H9 (cell line): ENCODE results near the gene PRKCA. TPM values are rescaled to one million over a fixed set of nuclear protein-coding genes. Genes with fewer than 3 reads are reported as not detected.

Experiments used
- DNase-seq: peaks from one replicate; pipeline ENCODE4 v3.0.0-alpha.2; 2017
- H2AFZ ChIP-seq: one replicate; pipeline ENCODE4 v1.6.1; 2013; ENCODE audit warnings: mild to moderate bottlenecking, low read length, control low read depth, moderate library complexity
- H2AK5ac ChIP-seq: 2 replicates; pipeline ENCODE4 v1.6.1; 2013; ENCODE audit warnings: low read length, control low read depth, mixed read lengths; ENCODE audit not compliant: insufficient read length
- H2BK120ac ChIP-seq: one replicate; pipeline ENCODE4 v1.6.1; 2013; ENCODE audit warnings: low read depth, mild to moderate bottlenecking, low read length, control low read depth, inconsistent platforms; ENCODE audit not compliant: poor library complexity, severe bottlenecking
- H2BK12ac ChIP-seq: 2 replicates; pipeline ENCODE4 v1.6.1; 2013; ENCODE audit warnings: low read length, control low read depth, mixed read lengths, low read depth; ENCODE audit not compliant: insufficient read length
- H2BK15ac ChIP-seq: 2 replicates; pipeline ENCODE4 v1.6.1; 2013; ENCODE audit warnings: low read depth, low read length, control low read depth
- H2BK20ac ChIP-seq: one replicate; pipeline ENCODE4 v1.6.1; 2013; ENCODE audit warnings: low read depth, mild to moderate bottlenecking, low read length, control low read depth, inconsistent platforms; ENCODE audit not compliant: poor library complexity, severe bottlenecking
- H2BK5ac ChIP-seq: 2 replicates; pipeline ENCODE4 v1.6.1; 2013; ENCODE audit warnings: low read length, control low read depth, mixed read lengths; ENCODE audit not compliant: insufficient read length
- H3K14ac ChIP-seq: 2 replicates; pipeline ENCODE4 v1.6.1; 2013; ENCODE audit warnings: low read length, control low read depth; ENCODE audit not compliant: insufficient read depth
- H3K18ac ChIP-seq: 2 replicates; pipeline ENCODE4 v1.6.1; 2013; ENCODE audit warnings: low read depth, mild to moderate bottlenecking, mixed read lengths, low read length, control low read depth; ENCODE audit not compliant: insufficient read length
- H3K23ac ChIP-seq: 2 replicates; pipeline ENCODE4 v1.6.1; 2013; ENCODE audit warnings: low read length, control low read depth, mixed read lengths, low read depth; ENCODE audit not compliant: insufficient read length
- H3K23me2 ChIP-seq: 2 replicates; pipeline ENCODE4 v1.6.1; 2013; ENCODE audit warnings: low read depth, mild to moderate bottlenecking, mixed read lengths, low read length, control low read depth; ENCODE audit not compliant: insufficient read length, poor library complexity, severe bottlenecking
- H3K27ac ChIP-seq: 2 replicates; pipeline ENCODE4 v1.5.1; 2013; ENCODE audit warnings: low read length, control low read depth, mixed read lengths, low read depth; ENCODE audit not compliant: insufficient read length
- H3K27me3 ChIP-seq: 2 replicates; pipeline ENCODE4 v1.6.1; 2013; ENCODE audit warnings: low read length, control low read depth, inconsistent platforms; ENCODE audit not compliant: insufficient read depth
- H3K4ac ChIP-seq: 2 replicates; pipeline ENCODE4 v1.6.1; 2013; ENCODE audit warnings: low read depth, mild to moderate bottlenecking, control low read depth, inconsistent platforms, low read length, moderate library complexity
- H3K4me1 ChIP-seq: 2 replicates; pipeline ENCODE4 v1.6.1; 2013; ENCODE audit warnings: low read length, control low read depth, inconsistent platforms; ENCODE audit not compliant: insufficient read depth
- H3K4me2 ChIP-seq: 2 replicates; pipeline ENCODE4 v1.6.1; 2013; ENCODE audit warnings: low read length, control low read depth, mixed read lengths; ENCODE audit not compliant: insufficient read length, insufficient read depth
- H3K56ac ChIP-seq: 2 replicates; pipeline ENCODE4 v1.6.1; 2013; ENCODE audit warnings: low read depth, mild to moderate bottlenecking, mixed read lengths, low read length, control low read depth; ENCODE audit not compliant: insufficient read length
- H3K79me1 ChIP-seq: 2 replicates; pipeline ENCODE4 v1.6.1; 2013; ENCODE audit warnings: low read depth, mild to moderate bottlenecking, moderate library complexity, low read length, control low read depth, inconsistent platforms; ENCODE audit not compliant: insufficient read depth, poor library complexity, severe bottlenecking
- H3K79me2 ChIP-seq: 2 replicates; pipeline ENCODE4 v1.6.1; 2013; ENCODE audit warnings: low read length, control low read depth, inconsistent platforms; ENCODE audit not compliant: insufficient read depth
- H3K9ac ChIP-seq: 2 replicates; pipeline ENCODE4 v1.6.1; 2013; ENCODE audit warnings: low read length, control low read depth, mixed read lengths; ENCODE audit not compliant: insufficient read length; ENCODE audit errors: extremely low read depth
- H3K9me3 ChIP-seq: one replicate; pipeline ENCODE4 v1.6.1; 2013; ENCODE audit warnings: low read depth, low read length, inconsistent platforms; ENCODE audit not compliant: control insufficient read depth
- H3T11ph ChIP-seq: one replicate; pipeline ENCODE4 v1.6.1; 2013; ENCODE audit warnings: mild to moderate bottlenecking, low read length, control low read depth, inconsistent platforms
- H4K20me1 ChIP-seq: one replicate; pipeline ENCODE4 v1.6.1; 2013; ENCODE audit not compliant: control insufficient read depth, insufficient read length, insufficient read depth
- H4K5ac ChIP-seq: 2 replicates; pipeline ENCODE4 v1.6.1; 2013; ENCODE audit warnings: low read depth, mild to moderate bottlenecking, mixed read lengths, low read length, control low read depth; ENCODE audit not compliant: insufficient read length
- H4K8ac ChIP-seq: replicated peaks from 2 replicates; pipeline ENCODE4 v1.6.1; 2013; ENCODE audit warnings: low read length, control low read depth, mixed read lengths, low read depth; ENCODE audit not compliant: insufficient read length
- H4K91ac ChIP-seq: 2 replicates; pipeline ENCODE4 v1.6.1; 2013; ENCODE audit warnings: low read depth, mild to moderate bottlenecking, moderate library complexity, mixed read lengths, low read length, control low read depth; ENCODE audit not compliant: insufficient read length
- H3K27ac Mint-ChIP-seq, 3 experiments: 2 replicates in 2 of 3; 3 replicates in 1 of 3; pipeline ENCODE4 v1.8.0; 2020 to 2021; ENCODE audit warnings: mixed read lengths in 3 of 3, mild to moderate bottlenecking in 1 of 3, moderate library complexity in 1 of 3
- H3K27me3 Mint-ChIP-seq: 2 replicates; pipeline ENCODE4 v1.8.0; 2021; ENCODE audit warnings: low read depth, mild to moderate bottlenecking, moderate library complexity, mixed read lengths
- H3K36me3 Mint-ChIP-seq, 3 experiments: 2 replicates in 2 of 3; 3 replicates in 1 of 3; pipeline ENCODE4 v1.8.0; 2020 to 2021; ENCODE audit warnings: low read depth in 3 of 3, mixed read lengths in 3 of 3; ENCODE audit not compliant: insufficient read depth in 1 of 3
- H3K4me1 Mint-ChIP-seq, 2 experiments: 2 replicates each; pipeline ENCODE4 v1.8.0; 2020; ENCODE audit warnings: mixed read lengths in 2 of 2
- H3K4me3 Mint-ChIP-seq, 2 experiments: 2 replicates in 1 of 2; 3 replicates in 1 of 2; pipeline ENCODE4 v1.8.0; 2020 to 2021; ENCODE audit warnings: mild to moderate bottlenecking in 2 of 2, mixed read lengths in 2 of 2, moderate library complexity in 1 of 2
- H3K9me3 Mint-ChIP-seq, 2 experiments: 2 replicates in 1 of 2; 3 replicates in 1 of 2; pipeline ENCODE4 v1.8.0; 2020; ENCODE audit warnings: mild to moderate bottlenecking in 2 of 2, mixed read lengths in 2 of 2, moderate library complexity in 1 of 2
- WGBS: extraction: QIAGEN DNeasy Blood & Tissue Kit; methylation state at CpG from one replicate; pipeline ENCODE4 v1.1.7; 2013; ENCODE audit warnings: missing lambda C conversion rate, low lambda C conversion rate, mixed read lengths; ENCODE audit not compliant: insufficient read length; ENCODE audit errors: extremely low coverage; 5-methylcytosine and 5-hydroxymethylcytosine counted together
- total RNA-seq: library from RNA; stranded (reverse); gene quantifications from 2 replicates; pipeline ENCODE4 v1.2.1, GENCODE V29; 2021
- TF ChIP-seq, protein P1 (sequence below): fragments of 200-600 bp; sonication (generic); conservative IDR thresholded peaks from 3 replicates; pipeline ENCODE4 v1.8.0; 2021; ENCODE audit warnings: antibody characterized with exemption, mild to moderate bottlenecking

Gene PRKCA
- total RNA-seq, 1 experiment from 2014 or later = 10.5 TPM

DNA sequence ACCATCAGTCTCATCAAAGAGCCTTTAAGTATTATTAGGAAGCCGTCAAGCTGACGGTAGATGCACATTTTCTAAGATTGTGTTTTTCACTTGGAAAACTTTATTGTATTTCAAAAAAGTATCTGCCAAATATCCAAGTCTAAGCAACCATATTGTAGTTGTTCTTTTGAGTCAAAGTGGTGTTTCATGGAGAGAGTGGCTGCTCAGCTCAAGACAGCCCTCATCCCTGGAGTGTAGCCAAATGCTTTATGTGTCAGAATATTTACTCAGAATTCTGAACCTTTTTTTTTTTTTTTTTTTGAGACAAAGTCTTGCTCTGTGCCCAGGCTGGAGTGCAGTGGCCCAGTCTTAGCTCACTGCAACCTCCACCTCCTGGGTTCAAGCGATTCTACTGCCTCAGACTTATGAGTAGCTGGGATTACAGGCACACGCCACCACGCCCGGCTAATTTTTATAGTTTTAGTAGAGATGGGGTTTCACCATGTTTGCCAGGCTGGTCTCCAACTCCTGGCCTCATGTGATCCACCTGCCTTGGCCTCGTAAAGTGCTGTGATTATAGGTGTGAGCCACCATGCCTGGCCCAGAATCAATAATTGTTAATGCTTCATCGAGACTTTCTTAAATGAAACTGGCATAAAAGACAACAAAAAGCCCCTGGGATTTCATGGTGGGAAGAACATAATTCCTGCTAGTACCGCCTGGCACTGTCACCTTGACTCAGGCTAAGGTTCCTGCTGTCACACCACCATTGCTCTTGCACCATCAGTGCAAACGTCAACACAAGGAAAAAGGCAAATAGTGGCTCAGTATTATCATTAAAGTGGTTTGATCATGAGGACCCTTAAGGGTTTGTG is 45.5 kb downstream of the PRKCA start:
- no CpG with 5 or more reads among the region's 10 CpGs for WGBS
- Mint-ChIP-seq H3K4me1 (peaks cover 9 to 20% of the 10 kb centered on the region in 2 experiments), H3K27me3 (no peaks in the 10 kb centered on the region), H3K36me3 (no peaks in the 10 kb centered on the region), H3K4me3 (no peak overlapping the region), H3K27ac (no peak overlapping the region), H3K9me3 (no peaks in the 10 kb centered on the region)
- Histone ChIP-seq H2BK120ac (no peak overlapping the region), H4K8ac (no peak overlapping the region), H3K23me2 (no peaks in the 10 kb centered on the region), H2AFZ (no peak overlapping the region), H3K4me1 (no peaks in the 10 kb centered on the region), H2BK20ac (no peak overlapping the region), H3K14ac (no peak overlapping the region), H3K9ac (no peak overlapping the region), H3K9me3 (no peaks in the 10 kb centered on the region), H2BK15ac (no peak overlapping the region), H4K5ac (no peak overlapping the region), H4K20me1 (no peaks in the 10 kb centered on the region), H3K79me2 (no peaks in the 10 kb centered on the region), H3K56ac (no peak overlapping the region), H4K91ac (no peak overlapping the region), H3K79me1 (no peaks in the 10 kb centered on the region), H2BK12ac (no peak overlapping the region), H3K4ac (no peak overlapping the region), H3K27ac (no peak overlapping the region), H3K23ac (no peak overlapping the region), H3K4me2 (no peak overlapping the region), H2AK5ac (no peak overlapping the region), H3K27me3 (no peaks in the 10 kb centered on the region), H3T11ph (no peak overlapping the region), H3K18ac (no peak overlapping the region), H2BK5ac (no peak overlapping the region)
- TF ChIP-seq, protein P1, sequence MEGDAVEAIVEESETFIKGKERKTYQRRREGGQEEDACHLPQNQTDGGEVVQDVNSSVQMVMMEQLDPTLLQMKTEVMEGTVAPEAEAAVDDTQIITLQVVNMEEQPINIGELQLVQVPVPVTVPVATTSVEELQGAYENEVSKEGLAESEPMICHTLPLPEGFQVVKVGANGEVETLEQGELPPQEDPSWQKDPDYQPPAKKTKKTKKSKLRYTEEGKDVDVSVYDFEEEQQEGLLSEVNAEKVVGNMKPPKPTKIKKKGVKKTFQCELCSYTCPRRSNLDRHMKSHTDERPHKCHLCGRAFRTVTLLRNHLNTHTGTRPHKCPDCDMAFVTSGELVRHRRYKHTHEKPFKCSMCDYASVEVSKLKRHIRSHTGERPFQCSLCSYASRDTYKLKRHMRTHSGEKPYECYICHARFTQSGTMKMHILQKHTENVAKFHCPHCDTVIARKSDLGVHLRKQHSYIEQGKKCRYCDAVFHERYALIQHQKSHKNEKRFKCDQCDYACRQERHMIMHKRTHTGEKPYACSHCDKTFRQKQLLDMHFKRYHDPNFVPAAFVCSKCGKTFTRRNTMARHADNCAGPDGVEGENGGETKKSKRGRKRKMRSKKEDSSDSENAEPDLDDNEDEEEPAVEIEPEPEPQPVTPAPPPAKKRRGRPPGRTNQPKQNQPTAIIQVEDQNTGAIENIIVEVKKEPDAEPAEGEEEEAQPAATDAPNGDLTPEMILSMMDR = no peak
- DNase-seq = no peak
